HepG2 (cell line): ENCODE measurements around the gene HDLBP. TPM values are rescaled to one million over a fixed set of nuclear protein-coding genes. Genes with fewer than 3 reads are reported as not detected.

ENCODE experiments used
- FOSL2 ChIP-seq: sonication (generic); formaldehyde crosslinking; IDR thresholded peaks from 2 replicates; pipeline ENCODE4 v1.4.0; 2020; ENCODE audit warnings: missing genetic modification reagents
- HDAC1 ChIP-seq: sonication (generic); formaldehyde crosslinking; IDR thresholded peaks from 2 replicates; pipeline ENCODE4 v1.5.1; 2020; ENCODE audit warnings: mild to moderate bottlenecking, missing genetic modification reagents
- MBNL3 ChIP-seq: fragments of 250-450 bp; sonication (Bioruptor Pico); conservative IDR thresholded peaks from 2 replicates; pipeline ENCODE4 v1.8.0; 2022; ENCODE audit warnings: mild to moderate bottlenecking, inconsistent platforms
- MIXL1 ChIP-seq: IDR thresholded peaks from 2 replicates; pipeline ENCODE4 v1.6.1; 2016
- NFATC3 ChIP-seq: sonication (generic); formaldehyde crosslinking; IDR thresholded peaks from 2 replicates; pipeline ENCODE4 v1.5.1; 2020; ENCODE audit warnings: mild to moderate bottlenecking, missing genetic modification reagents
- NFYC ChIP-seq: IDR thresholded peaks from 2 replicates; pipeline ENCODE4 v1.6.1; 2016; ENCODE audit warnings: missing genetic modification reagents, missing compliant biosample characterization
- SMYD3 ChIP-seq: sonication (generic); formaldehyde crosslinking; IDR thresholded peaks from 2 replicates; pipeline ENCODE4 v1.8.1; 2023; ENCODE audit warnings: mild to moderate bottlenecking, missing genetic modification reagents
- SYNCRIP ChIP-seq: fragments of 200-400 bp; formaldehyde crosslinking; IDR thresholded peaks from 2 replicates; pipeline ENCODE4 v1.6.1; 2018; ENCODE audit warnings: mild to moderate bottlenecking, low read depth, low read length; ENCODE audit not compliant: insufficient read depth
- ZBED4 ChIP-seq: sonication (generic); formaldehyde crosslinking; IDR thresholded peaks from 2 replicates; pipeline ENCODE4 v1.4.0; 2020; ENCODE audit warnings: missing genetic modification reagents, borderline replicate concordance
- ZC3H13 ChIP-seq: sonication (generic); formaldehyde crosslinking; IDR thresholded peaks from 2 replicates; pipeline ENCODE4 v1.8.1; 2023; ENCODE audit warnings: mild to moderate bottlenecking, missing genetic modification reagents, moderate library complexity
- ZNF251 ChIP-seq: sonication (generic); formaldehyde crosslinking; IDR thresholded peaks from 2 replicates; pipeline ENCODE4 v1.9.0; 2021; ENCODE audit warnings: mild to moderate bottlenecking, missing genetic modification reagents
- ZNF30 ChIP-seq: sonication (generic); formaldehyde crosslinking; IDR thresholded peaks from 2 replicates; pipeline ENCODE4 v1.5.0; 2020; ENCODE audit warnings: mild to moderate bottlenecking, missing genetic modification reagents
- ZNF333 ChIP-seq: sonication (generic); formaldehyde crosslinking; IDR thresholded peaks from 2 replicates; pipeline ENCODE4 v1.4.0; 2020; ENCODE audit warnings: mild to moderate bottlenecking, missing genetic modification reagents, borderline replicate concordance
- ZNF33B ChIP-seq: sonication (generic); formaldehyde crosslinking; IDR thresholded peaks from 2 replicates; pipeline ENCODE4 v1.5.1; 2020; ENCODE audit warnings: mild to moderate bottlenecking, missing genetic modification reagents
- ZNF446 ChIP-seq: sonication (generic); formaldehyde crosslinking; IDR thresholded peaks from 2 replicates; pipeline ENCODE4 v1.5.0; 2020; ENCODE audit warnings: mild to moderate bottlenecking, missing genetic modification reagents
- ZNF687 ChIP-seq: sonication (generic); formaldehyde crosslinking; IDR thresholded peaks from 2 replicates; pipeline ENCODE4 v1.5.1; 2020; ENCODE audit warnings: mild to moderate bottlenecking, missing genetic modification reagents, moderate library complexity
- polyA plus RNA-seq, 8 experiments: library from polyadenylated mRNA; depleted of rRNA in 3 of 8; stranded (reverse) in 7 of 8; unstranded in 1 of 8; fragments of >200 nt; fragmentation: Illumina TruSeq in 4 of 8; extraction: Trizol in 4 of 8; gene quantifications; 2 replicates each; pipeline versions ENCODE4 v1.2.1 to v1.2.3, GENCODE V29; 2011 to 2016; ENCODE audit warnings: low read depth in 4 of 8, missing spikeins in 1 of 8, mixed read lengths in 1 of 8; ENCODE audit not compliant: insufficient read depth in 1 of 8
- total RNA-seq, 5 experiments: library from RNA; depleted of rRNA; stranded (reverse); fragments of >200 nt; fragmentation: Illumina TruSeq; extraction: Trizol; gene quantifications; 2 replicates each; pipeline ENCODE4 v1.2.3, GENCODE V29; 2016; ENCODE audit warnings: low read depth in 1 of 5
- TF ChIP-seq, protein P1 (sequence below): sonication (generic); formaldehyde crosslinking; IDR thresholded peaks from 2 replicates; pipeline ENCODE4 v1.4.0; 2020; ENCODE audit warnings: mild to moderate bottlenecking, missing genetic modification reagents
- TF ChIP-seq, protein P2 (sequence below): sonication (generic); formaldehyde crosslinking; IDR thresholded peaks from 2 replicates; pipeline ENCODE4 v1.5.0; 2020; ENCODE audit warnings: missing genetic modification reagents
- TF ChIP-seq, protein P3 (sequence below): sonication (generic); formaldehyde crosslinking; IDR thresholded peaks from 2 replicates; pipeline ENCODE4 v1.8.1; 2023; ENCODE audit warnings: mild to moderate bottlenecking, missing genetic modification reagents

Gene HDLBP
- total and polyA plus RNA-seq, 2 of the 13 experiments (the other 11 are each of a cell fraction or from before 2014, with no cell fraction given): 464 to 707 TPM

GRCh38 chr2:241315879-241316631 is 583 bp upstream of the HDLBP start, which contains the start of gene SEPTIN2 (continued):
- peak; percentile 33; the same call in 1 of the 2 replicates for TF ChIP-seq ZBED4 (CRISPR knock-in tag)
- TF ChIP-seq, protein P1, sequence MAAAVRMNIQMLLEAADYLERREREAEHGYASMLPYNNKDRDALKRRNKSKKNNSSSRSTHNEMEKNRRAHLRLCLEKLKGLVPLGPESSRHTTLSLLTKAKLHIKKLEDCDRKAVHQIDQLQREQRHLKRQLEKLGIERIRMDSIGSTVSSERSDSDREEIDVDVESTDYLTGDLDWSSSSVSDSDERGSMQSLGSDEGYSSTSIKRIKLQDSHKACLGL (CRISPR knock-in tag): peak; percentile 74
- TF ChIP-seq ZNF333 (CRISPR knock-in tag): peak; percentile 68; the same call in 1 of the 2 replicates
- TF ChIP-seq ZNF251 (CRISPR knock-in tag): no peak
- TF ChIP-seq ZNF446 (CRISPR knock-in tag): peak; percentile 88; the same call in 1 of the 2 replicates
- no peak for TF ChIP-seq SMYD3 (CRISPR knock-in tag)
- TF ChIP-seq MIXL1 (CRISPR knock-in tag): no peak
- peak; percentile 10; the same call in 1 of the 2 replicates for TF ChIP-seq ZC3H13 (CRISPR knock-in tag)
- peak; percentile 89 for TF ChIP-seq ZNF33B (CRISPR knock-in tag)
- TF ChIP-seq MBNL3: no peak
- TF ChIP-seq NFYC (CRISPR knock-in tag): no peak
- peak; percentile 87 for TF ChIP-seq ZNF687 (CRISPR knock-in tag)
- TF ChIP-seq FOSL2: no peak; the same call in 1 of the 2 replicates
- TF ChIP-seq NFATC3 (CRISPR knock-in tag): peak; percentile 69; the same call in 1 of the 2 replicates
- TF ChIP-seq ZNF30 (CRISPR knock-in tag): peak; percentile 89; the same call in 1 of the 2 replicates
- TF ChIP-seq, protein P2, sequence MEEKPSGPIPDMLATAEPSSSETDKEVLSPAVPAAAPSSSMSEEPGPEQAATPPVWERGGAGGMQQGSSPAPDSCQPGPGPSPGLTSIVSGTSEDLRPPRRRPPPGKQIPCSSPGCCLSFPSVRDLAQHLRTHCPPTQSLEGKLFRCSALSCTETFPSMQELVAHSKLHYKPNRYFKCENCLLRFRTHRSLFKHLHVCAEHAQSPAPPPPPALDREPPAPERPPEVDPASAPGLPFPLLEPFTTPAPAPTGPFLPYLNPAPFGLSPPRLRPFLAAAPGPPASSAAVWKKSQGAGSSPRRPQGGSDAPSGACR: peak; percentile 90
- no peak for TF ChIP-seq SYNCRIP
- TF ChIP-seq, protein P3, sequence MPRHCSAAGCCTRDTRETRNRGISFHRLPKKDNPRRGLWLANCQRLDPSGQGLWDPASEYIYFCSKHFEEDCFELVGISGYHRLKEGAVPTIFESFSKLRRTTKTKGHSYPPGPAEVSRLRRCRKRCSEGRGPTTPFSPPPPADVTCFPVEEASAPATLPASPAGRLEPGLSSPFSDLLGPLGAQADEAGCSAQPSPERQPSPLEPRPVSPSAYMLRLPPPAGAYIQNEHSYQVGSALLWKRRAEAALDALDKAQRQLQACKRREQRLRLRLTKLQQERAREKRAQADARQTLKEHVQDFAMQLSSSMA (CRISPR knock-in tag): no peak; the same call in 1 of the 2 replicates
- peak; percentile 80 for TF ChIP-seq HDAC1
